HG03175 (cell line): Measurements from ENCODE around the gene DYNLL2.
A peak's percentile ranks its signal among the peaks of the same experiment; 100 is the strongest.
"Not testable (repeated sequence)": the region's sequence is repeated elsewhere in the genome, so short reads cannot be mapped to it uniquely, and the experiment has no call there.

ENCODE experiments used
- ATAC-seq: cut with Tn5 transposase; IDR thresholded peaks from one replicate; pipeline ENCODE4 v1.9.1; 2021; ENCODE audit warnings: mild to moderate bottlenecking, moderate library complexity; ENCODE audit not compliant: unreplicated experiment

Gene DYNLL2

GRCh38 chr17:58082870-58083490 is at the start of gene DYNLL2:
Gene DYNLL2 (plus strand): TSS chr17:58083419. CDS start chr17:58087091, 3,672 bp downstream.
- ATAC-seq: peak; percentile 70

DNA sequence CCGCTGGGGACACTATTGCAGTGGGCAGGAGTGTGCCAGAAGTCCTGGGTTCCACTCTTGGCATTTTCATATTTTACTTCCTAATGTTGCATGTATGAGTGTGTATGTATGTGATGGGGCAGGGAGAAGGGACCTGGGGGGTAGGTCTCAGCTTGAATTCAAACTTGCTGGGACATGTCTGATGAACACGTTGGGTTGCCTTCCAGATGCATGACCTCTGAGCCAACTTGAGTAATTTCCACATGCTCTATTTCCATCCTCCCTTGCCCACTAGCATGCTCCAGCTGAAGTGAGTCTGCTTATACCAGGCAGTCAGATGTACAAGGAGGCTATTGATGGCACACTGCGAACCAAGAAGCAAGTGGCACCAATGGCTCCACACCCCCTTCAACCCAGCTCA is 43.2 kb upstream of the DYNLL2 start:
- ATAC-seq: no peak

GRCh38 chr17:58040386-58040785 is 42.8 kb upstream of the DYNLL2 start:
- ATAC-seq: no peak

DNA sequence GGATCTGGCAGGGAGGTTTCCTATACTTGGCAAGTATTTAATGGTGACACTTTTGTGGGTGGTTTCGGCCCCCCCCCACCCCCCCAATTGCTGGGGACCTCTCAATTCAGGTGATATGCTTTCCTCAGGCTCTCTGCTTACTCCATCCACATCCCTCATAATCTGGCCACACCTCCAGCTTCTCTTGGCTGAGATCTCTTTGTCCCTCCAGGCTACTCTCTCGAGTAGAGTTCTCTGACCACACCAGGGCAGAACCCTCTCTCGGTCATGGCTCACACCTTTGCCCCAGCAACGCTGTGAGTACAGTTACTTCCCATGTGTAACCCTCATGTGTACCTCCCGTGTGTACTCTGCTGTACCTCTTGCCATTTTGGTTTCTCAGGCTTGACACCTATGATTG is 42.1 kb upstream of the DYNLL2 start:
- no peak for ATAC-seq

DNA sequence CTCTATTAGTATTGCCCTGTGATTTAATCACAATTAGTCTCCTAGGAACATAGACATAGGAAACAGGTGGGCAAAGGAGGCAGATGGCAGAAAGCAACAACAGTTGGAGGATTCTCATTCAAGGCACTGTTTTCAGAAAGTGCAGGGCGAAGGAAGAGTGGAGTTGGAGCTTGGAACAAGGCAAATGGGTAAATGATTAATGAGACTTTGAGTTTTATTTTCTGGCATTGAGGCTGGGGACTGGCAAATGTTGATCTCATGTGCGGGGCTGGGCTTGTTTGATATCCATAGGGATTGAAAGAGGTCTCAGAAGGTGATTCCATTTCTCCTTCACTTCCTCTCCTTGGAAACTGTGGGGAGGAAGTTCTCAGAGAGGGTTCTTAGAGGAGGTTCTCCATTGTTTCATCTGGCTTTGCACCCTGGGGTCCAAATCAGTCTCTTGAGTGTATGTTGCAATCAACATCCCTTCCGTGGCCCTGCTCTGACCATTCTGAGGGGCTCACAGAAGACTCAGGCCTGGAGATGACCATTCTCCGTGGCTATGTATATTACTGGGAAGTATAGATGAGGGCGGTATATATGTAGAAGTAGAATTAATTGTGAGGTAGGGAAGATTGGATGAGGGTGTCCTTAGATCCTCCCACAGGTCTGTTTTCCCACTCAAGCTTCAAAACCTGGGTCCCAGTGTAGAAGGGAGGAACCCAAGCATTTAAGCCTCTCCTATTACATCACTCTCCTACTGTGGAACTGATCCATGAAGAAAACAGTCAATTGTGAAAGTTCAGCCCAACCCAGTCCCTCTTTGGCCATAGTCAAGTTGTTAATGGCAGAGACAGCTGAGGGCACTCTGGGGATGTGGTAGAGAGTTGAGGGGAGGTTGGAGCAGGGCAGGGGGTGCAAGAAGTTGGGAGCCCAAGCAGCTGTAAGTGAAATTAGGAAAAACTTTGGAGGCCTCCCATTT is 39.7 kb upstream of the DYNLL2 start:
- ATAC-seq: no peak

DNA sequence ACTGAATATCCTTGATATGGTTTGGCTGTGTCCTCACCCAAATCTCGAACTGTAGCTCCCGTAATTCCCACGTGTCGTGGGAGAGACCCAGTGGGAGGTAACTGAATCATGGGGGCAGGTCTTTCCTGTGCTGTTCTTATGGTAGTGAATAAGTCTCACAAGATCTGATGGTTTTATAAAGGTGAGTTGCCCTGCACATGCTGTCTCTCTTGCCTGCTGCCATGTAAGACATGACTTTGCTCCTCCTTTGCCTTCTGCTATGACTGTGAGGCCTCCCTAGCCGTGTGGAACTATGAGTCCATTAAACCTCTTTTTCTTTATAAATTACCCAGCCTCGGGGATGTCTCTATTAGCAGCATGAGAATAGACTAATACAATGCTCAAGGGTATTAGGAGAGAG is 39.0 kb upstream of the DYNLL2 start:
- not testable (repeated sequence) for ATAC-seq

GRCh38 chr17:58046239-58047094 is 36.8 kb upstream of the DYNLL2 start:
- no peak for ATAC-seq

GRCh38 chr17:58047376-58048150 is 35.7 kb upstream of the DYNLL2 start:
- no peak for ATAC-seq

DNA sequence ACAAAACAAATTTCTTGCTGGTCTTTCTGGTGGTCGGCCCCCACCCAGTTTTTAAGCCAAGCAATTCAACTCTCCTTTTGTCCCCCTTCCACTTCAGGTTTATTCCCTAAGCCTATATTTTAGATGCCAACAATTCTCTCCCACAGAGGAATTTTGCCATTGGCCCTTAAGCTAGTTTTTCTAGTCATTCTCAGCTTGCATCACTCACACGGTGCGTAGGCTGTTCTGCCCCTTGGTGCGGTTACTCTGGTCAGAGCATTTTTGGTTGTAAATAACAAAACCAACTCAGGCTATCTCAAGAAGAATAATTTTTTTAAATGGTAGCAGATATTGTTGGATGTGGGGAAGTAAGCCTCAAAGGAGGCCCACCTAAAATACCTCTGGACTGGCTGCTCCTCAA is 33.7 kb upstream of the DYNLL2 start:
- no peak for ATAC-seq

DNA sequence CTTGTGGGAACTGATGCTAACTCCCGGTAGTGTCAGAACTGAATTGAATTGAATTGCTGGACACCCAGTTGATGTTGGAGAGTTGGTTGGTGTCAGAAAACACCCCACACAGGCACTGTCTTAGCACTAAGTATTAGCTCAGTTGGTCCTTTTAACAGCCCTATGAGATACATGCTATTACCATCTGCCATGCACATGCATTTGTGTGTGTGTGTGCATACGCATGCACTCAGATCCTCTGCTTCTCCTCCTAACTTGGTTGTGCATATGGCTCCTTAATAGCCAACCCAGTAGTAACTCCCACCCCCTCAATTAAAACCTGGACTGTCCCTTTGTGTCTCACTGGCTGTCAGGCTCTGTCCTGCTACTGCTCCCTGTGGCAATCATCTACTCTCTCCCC is 32.3 kb upstream of the DYNLL2 start:
- ATAC-seq: no peak

- ATAC-seq: no peak
These were observed 31.8 kb upstream of the DYNLL2 start for GRCh38 chr17:58051468-58051867.

GRCh38 chr17:58052407-58052806 is 30.8 kb upstream of the DYNLL2 start:
- no peak for ATAC-seq

- ATAC-seq: no peak
These were observed 30.1 kb upstream of the DYNLL2 start for GRCh38 chr17:58052945-58053715.

- ATAC-seq: no peak
These were observed 28.6 kb upstream of the DYNLL2 start for GRCh38 chr17:58054641-58055040.

DNA sequence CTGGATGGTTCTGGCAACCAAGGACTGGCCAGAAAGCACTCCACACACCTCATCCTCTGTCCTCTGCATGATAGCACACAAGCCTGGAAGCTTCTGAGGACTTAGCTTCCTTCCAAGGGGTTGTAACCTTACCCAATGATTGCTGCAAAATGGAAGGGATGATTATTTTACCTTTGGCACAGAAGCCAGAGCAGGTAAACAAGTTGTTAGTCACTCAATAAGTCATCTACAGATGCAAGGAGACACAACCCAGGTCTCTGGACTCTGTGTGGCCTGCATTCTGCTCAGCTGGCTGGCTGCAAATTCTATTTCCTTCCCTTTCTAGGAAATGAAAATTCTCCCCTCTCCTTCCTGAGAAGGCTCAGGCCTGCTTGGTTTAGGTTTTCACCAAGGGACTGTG is 26.7 kb upstream of the DYNLL2 start:
- no peak for ATAC-seq

DNA sequence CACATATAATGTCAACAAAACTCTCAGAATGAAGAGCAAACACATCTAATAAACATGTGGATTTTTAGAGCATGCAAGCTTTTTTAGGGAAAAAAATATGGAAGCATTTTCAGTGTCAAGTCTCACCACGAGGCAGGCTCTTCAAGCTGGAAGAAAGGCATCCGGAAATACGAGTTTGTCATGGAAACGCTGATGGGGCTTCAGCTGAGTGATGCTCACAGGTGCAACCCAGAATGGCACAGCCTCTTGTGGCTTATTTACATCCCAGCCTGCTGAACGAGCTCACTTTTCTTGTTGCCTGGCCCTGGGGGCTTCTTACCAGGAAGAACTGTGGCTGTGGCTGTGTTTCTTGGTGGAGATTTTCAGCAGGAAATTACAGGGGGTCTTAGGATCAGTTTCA is 24.1 kb upstream of the DYNLL2 start:
- no peak for ATAC-seq

DNA sequence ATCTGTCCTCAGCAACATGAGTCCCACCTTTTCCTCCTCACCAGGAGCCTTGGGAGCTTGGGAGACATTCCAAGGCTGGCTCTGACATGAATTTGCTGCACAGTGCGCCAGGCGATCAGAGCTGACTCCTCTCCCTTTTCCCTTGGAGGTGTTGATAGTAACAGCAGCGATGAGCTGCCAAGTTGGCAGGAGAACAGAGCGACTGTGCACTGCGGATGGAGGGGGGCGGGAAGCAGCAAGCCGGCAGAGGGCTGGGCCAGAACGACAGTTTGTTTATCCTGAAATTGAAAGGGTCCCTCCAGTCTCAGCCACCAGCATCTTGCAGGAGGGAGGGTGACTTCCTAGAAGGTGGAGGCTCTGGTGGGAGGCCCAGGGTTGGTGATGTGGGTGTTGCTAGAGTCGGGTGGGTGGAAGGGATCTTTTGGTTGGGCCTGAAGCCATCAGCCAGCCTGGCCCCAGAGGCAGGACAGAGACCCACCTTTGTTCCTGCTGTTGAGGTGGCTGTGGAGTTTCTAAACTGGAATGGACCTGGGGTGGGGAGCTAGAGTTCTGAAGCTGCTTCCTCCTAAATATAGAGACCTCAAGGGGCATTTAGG is 22.5 kb upstream of the DYNLL2 start:
- ATAC-seq: no peak

GRCh38 chr17:58061672-58062071 is 21.5 kb upstream of the DYNLL2 start:
- no peak for ATAC-seq

DNA sequence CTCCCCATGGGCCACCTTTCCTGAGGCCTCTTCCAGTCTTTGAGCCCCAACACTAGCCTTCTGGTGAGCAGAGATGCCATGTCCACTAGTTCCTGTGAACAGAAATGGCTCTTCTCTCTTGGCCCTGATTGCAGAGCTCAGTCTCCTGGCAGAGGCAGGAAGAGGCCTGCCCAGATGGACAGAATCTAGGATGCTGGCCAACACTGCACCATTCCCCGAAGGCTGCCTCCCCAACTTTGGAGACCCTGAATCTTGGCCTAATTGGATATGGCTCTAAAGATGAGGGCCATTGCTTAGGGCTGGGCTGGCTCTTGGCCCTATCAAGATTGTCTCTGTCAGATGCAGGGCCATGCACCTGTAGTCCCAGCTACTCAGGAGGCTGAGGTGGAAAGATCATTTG is 18.0 kb upstream of the DYNLL2 start:
- no peak for ATAC-seq
